Mucosa of descending colon (tissue), 3 donors: ENCODE data around the gene AIP. TPM values are rescaled to one million over a fixed set of nuclear protein-coding genes. Genes with fewer than 3 reads are reported as not detected.

Experiments used
- ATAC-seq: fragments of 200-7000 bp; cut with Tn5 transposase; one replicate; pipeline ENCODE4 v1.9.1; 2020; ENCODE audit warnings: mild to moderate bottlenecking, moderate library complexity
- DNase-seq, 3 donors: peaks; one replicate each; pipeline ENCODE4 v3.0.0-alpha.2; 2020
- H3K36me3 ChIP-seq: fragments of 200-600 bp; one replicate; pipeline ENCODE4 v1.8.0; 2021; ENCODE audit warnings: low read depth, mild to moderate bottlenecking
- H3K4me1 ChIP-seq: fragments of 200-600 bp; one replicate; pipeline ENCODE4 v1.8.0; 2021; ENCODE audit warnings: low read depth, mild to moderate bottlenecking
- H3K4me3 ChIP-seq: fragments of 200-600 bp; one replicate; pipeline ENCODE4 v1.8.0; 2021; ENCODE audit warnings: mild to moderate bottlenecking
- H3K9me3 ChIP-seq: fragments of 200-600 bp; one replicate; pipeline ENCODE4 v1.8.0; 2021; ENCODE audit warnings: mild to moderate bottlenecking
- CTCF ChIP-seq: fragments of 200-600 bp; IDR thresholded peaks from one replicate; pipeline ENCODE4 v1.8.0; 2022; ENCODE audit warnings: antibody characterized with exemption, mild to moderate bottlenecking
- intact Hi-C, 2 donors: fragments of 100-400 bp; cut with DNase I in 1 of 2; cut with micrococcal nuclease in 1 of 2; formaldehyde crosslinking; loops; one replicate each; pipeline versions ENCODE4 v1.11.0 to v1.11.1; 2022; cut with DNase I, micrococcal nuclease
- total RNA-seq, 3 donors: library from RNA; stranded (reverse); fragmentation: NEBNext Ultra II Directional in 2 of 3; extraction: Animal tissue kit (Norgen Biotek cat#: 25700) in 2 of 3; gene quantifications; one replicate each; pipeline versions ENCODE4 v1.2.1 to v1.2.4, GENCODE V29; 2021 to 2023
- donor health status: DM: no; HTN: no; CAD: no; lungs with moderate emphysema.
- donor health status: DM: no; HTN: no; CAD: no.
- donor health status: DM: no; HTN: yes; CAD: no.

Gene AIP
- total RNA-seq, 3 donors from 2014 or later: 33.7 to 84.9 (median 52.2) TPM

- TF ChIP-seq CTCF: no peak
- intact Hi-C loops: no loop called here
- no peak overlapping the region for H3K4me3 ChIP-seq
- no peak for ATAC-seq
- H3K9me3 ChIP-seq: no peaks in the 10 kb centered on the region
- no peaks in the 10 kb centered on the region for H3K36me3 ChIP-seq
- peak in 1 of 3 donors; percentile 45 for DNase-seq
- peaks cover 7% of the 10 kb centered on the region for H3K4me1 ChIP-seq
Measured at GRCh38 chr11:67522338-67522737, 39.5 kb downstream of the AIP start.

- ATAC-seq (no peak), DNase-seq (peak in 1 of 3 donors; percentile 46)
- H3K4me1 ChIP-seq: peaks cover 7% of the 10 kb centered on the region
- intact Hi-C loops: no loop called here
- no peak within 1 kb of the TSS for H3K4me3 ChIP-seq
- no peak for TF ChIP-seq CTCF
- H3K36me3 ChIP-seq: no peaks in the 10 kb centered on the region
- H3K9me3 ChIP-seq: no peaks in the 10 kb centered on the region
Measured at GRCh38 chr11:67522844-67523555, 40.2 kb downstream of the AIP start, which contains the start of gene CABP2. Gene CABP2 (minus strand): TSS chr11:67523446. CDS start chr11:67523326, 120 bp downstream.

- DNase-seq (peak in 2 of 3 donors; percentile 64 to 66), ATAC-seq (peak; percentile 70)
Measured at GRCh38 chr11:67523556-67524479, 41.0 kb downstream of the AIP start.

GRCh38 chr11:67524480-67524808, 41.6 kb downstream of the AIP start:
- H3K4me3 ChIP-seq: no peak overlapping the region
- H3K9me3 ChIP-seq: no peaks in the 10 kb centered on the region
- intact Hi-C loops: no loop called here
- no peak for ATAC-seq
- peak in 1 of 3 donors; percentile 34 for DNase-seq
- TF ChIP-seq CTCF: no peak
- H3K4me1 ChIP-seq: peaks cover 7% of the 10 kb centered on the region
- no peaks in the 10 kb centered on the region for H3K36me3 ChIP-seq

More at GRCh38 chr11:67523556-67524479, 41.0 kb downstream of the AIP start:
- no peak for TF ChIP-seq CTCF
- intact Hi-C loops: no loop called here
- peaks cover 7% of the 10 kb centered on the region for H3K4me1 ChIP-seq
- H3K4me3 ChIP-seq: no peak overlapping the region
- H3K36me3 ChIP-seq: no peaks in the 10 kb centered on the region
- no peaks in the 10 kb centered on the region for H3K9me3 ChIP-seq

GRCh38 chr11:67525275-67525976, 42.6 kb downstream of the AIP start:
- DNase-seq (peak in 1 of 3 donors; percentile 44), ATAC-seq (peak; percentile 54)
- H3K36me3 ChIP-seq: no peaks in the 10 kb centered on the region
- TF ChIP-seq CTCF: no peak
- peaks cover 7% of the 10 kb centered on the region for H3K4me1 ChIP-seq
- H3K9me3 ChIP-seq: no peaks in the 10 kb centered on the region
- intact Hi-C loops: no loop called here
- no peak overlapping the region for H3K4me3 ChIP-seq
